Fibroblast of pulmonary artery (primary cell): Measurements from ENCODE around the gene TNS2.

Experiments used
- DNase-seq: peaks from one replicate; pipeline ENCODE4 v3.0.0-alpha.2; 2010; ENCODE audit warnings: low read depth
- H3K4me3 ChIP-seq: replicated peaks from 2 replicates; pipeline ENCODE4 v1.5.1; 2011; ENCODE audit warnings: low read depth, mild to moderate bottlenecking, control low read depth, low read length, moderate library complexity
- CTCF ChIP-seq: IDR thresholded peaks from 2 replicates; pipeline ENCODE4 v1.5.1; 2011; ENCODE audit warnings: mild to moderate bottlenecking, control low read depth, low read length, inconsistent platforms; ENCODE audit errors: missing control alignments

TNS2 gene

GRCh38 chr12:53078425-53079225 is 28.8 kb downstream of the TNS2 start:
- DNase-seq = no peak
- H3K4me3 ChIP-seq = peak overlapping the region; percentile 69
- no peak for TF ChIP-seq CTCF

- DNase-seq = peak; percentile 96
- no peak for TF ChIP-seq CTCF
- peak within 1 kb of the TSS; percentile 69 for H3K4me3 ChIP-seq
These were observed 29.6 kb downstream of the TNS2 start, which contains the start of gene SPRYD3 for GRCh38 chr12:53079226-53080117. TSS of gene SPRYD3 (minus strand) at chr12:53079390. CDS start at chr12:53079333, 57 bp downstream.

GRCh38 chr12:53082637-53083175 is 32.8 kb downstream of the TNS2 start:
- no peak for DNase-seq
- no peak overlapping the region for H3K4me3 ChIP-seq
- no peak for TF ChIP-seq CTCF

GRCh38 chr12:53086361-53086760 is 36.5 kb downstream of the TNS2 start:
- no peak for DNase-seq
- TF ChIP-seq CTCF = no peak
- no peak overlapping the region for H3K4me3 ChIP-seq

GRCh38 chr12:53090105-53090504 is 40.2 kb downstream of the TNS2 start:
- no peak for TF ChIP-seq CTCF
- no peak overlapping the region for H3K4me3 ChIP-seq
- no peak for DNase-seq

- TF ChIP-seq CTCF = no peak
- DNase-seq = no peak
These were observed 40.7 kb downstream of the TNS2 start for GRCh38 chr12:53090554-53090953.

More at GRCh38 chr12:53090554-53090953, 40.7 kb downstream of the TNS2 start:
- H3K4me3 ChIP-seq = no peak overlapping the region
